ENCODE measurements around the gene FBN2.
A peak's percentile ranks its signal among the peaks of the same experiment; 100 is the strongest.

The FBN2 gene

DNA sequence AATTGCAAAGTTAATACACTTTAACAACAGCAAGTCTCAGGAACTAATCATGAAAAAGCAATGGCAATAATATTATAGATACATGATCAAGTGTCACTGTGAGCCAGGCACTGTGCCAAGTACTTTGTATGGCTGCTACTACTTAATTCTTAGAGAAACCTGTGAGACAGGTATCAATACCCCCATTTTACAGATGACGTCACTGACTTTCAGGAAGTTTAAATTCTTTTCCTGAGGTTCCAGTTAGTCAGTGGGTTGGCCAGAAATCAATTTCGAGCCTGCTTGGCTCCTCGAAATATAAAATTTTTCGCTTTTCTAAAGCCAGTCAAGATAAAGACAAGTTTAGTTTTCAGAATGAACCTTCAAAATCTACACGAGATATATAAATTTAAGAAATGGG is 324.2 kb downstream of the FBN2 start:
- TF ChIP-seq, protein P1, sequence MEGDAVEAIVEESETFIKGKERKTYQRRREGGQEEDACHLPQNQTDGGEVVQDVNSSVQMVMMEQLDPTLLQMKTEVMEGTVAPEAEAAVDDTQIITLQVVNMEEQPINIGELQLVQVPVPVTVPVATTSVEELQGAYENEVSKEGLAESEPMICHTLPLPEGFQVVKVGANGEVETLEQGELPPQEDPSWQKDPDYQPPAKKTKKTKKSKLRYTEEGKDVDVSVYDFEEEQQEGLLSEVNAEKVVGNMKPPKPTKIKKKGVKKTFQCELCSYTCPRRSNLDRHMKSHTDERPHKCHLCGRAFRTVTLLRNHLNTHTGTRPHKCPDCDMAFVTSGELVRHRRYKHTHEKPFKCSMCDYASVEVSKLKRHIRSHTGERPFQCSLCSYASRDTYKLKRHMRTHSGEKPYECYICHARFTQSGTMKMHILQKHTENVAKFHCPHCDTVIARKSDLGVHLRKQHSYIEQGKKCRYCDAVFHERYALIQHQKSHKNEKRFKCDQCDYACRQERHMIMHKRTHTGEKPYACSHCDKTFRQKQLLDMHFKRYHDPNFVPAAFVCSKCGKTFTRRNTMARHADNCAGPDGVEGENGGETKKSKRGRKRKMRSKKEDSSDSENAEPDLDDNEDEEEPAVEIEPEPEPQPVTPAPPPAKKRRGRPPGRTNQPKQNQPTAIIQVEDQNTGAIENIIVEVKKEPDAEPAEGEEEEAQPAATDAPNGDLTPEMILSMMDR (IDR thresholded peaks at IDR 0.05; ENCODE audit: low read depth, low read length): no peak
- Histone ChIP-seq H3K9me3 (ENCODE audit: severe bottlenecking) (no peaks in the 10 kb centered on the region), H3K27me3 (ENCODE audit: insufficient read depth, low read depth, severe bottlenecking) (no peaks in the 10 kb centered on the region), H3K27ac (no peak overlapping the region), H3K4me3 (ENCODE audit: low read depth, low read length) (no peak overlapping the region), H3K36me3 (no peaks in the 10 kb centered on the region)
- no peak for DNase-seq

DNA sequence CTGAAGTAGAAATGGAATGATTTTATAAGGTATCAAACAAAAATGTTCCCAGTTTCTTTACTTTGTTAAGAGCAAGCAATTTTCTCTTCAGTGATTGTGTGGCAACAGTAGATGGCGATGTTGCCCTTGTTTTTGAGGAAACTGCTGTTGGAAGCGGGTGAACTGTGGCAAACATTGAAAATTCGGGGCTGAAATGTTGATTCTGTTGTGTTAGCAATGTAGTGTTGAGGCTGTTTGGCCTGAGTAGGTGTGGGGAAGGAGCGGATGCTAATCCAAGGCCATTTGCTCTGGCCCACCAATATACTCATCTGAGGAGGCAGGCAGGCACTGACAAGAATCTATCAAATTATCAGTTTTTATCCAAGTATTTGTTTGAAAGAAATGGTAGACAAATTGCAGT is 324.7 kb downstream of the FBN2 start:
- TF ChIP-seq, protein P1 (IDR thresholded peaks at IDR 0.05; ENCODE audit: low read depth, low read length): peak; percentile 59
- Histone ChIP-seq H3K27ac (no peak overlapping the region), H3K4me3 (ENCODE audit: low read depth, low read length) (no peak overlapping the region), H3K27me3 (ENCODE audit: insufficient read depth, low read depth, severe bottlenecking) (no peaks in the 10 kb centered on the region), H3K9me3 (ENCODE audit: severe bottlenecking) (no peaks in the 10 kb centered on the region), H3K36me3 (no peaks in the 10 kb centered on the region)
- DNase-seq: peak; percentile 56

DNA sequence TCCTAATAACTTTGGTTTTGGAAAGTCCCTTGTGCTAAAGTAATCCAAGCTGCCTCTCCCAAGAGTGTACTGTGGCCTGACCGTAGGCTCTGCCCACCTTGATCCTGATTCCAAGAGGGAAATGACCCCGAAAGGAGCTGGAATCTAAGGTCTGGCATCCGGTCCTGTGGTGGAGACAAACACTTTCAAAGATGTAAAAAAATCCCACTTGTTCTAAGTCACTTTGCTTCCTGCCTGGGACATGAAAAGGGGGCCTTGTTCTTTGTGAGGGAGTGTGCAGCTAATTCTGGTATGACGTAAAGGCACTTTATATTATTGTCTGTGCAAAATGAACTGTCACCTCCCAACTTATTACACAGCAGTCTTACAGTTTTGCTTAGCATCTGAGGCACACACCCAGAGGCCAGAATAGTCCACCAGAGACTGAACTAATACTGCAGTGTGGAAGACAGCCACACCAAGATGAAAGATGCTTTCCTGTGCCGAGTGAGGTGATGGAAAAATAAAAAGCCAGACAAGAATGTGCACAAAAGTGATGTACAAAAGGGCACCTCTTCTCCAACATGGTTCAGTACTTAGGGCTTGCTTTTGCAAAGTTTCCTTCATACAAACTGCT is 325.7 kb downstream of the FBN2 start:
- no peaks in the 10 kb centered on the region for H3K27me3 ChIP-seq (ENCODE audit: insufficient read depth, low read depth, severe bottlenecking)
- H3K9me3 ChIP-seq (ENCODE audit: severe bottlenecking): no peaks in the 10 kb centered on the region
- no peaks in the 10 kb centered on the region for H3K36me3 ChIP-seq
- DNase-seq: no peak
- H3K4me3 ChIP-seq (ENCODE audit: low read depth, low read length): no peak overlapping the region
- no peak overlapping the region for H3K27ac ChIP-seq
- TF ChIP-seq, protein P1 (IDR thresholded peaks at IDR 0.05; ENCODE audit: low read depth, low read length): no peak

DNA sequence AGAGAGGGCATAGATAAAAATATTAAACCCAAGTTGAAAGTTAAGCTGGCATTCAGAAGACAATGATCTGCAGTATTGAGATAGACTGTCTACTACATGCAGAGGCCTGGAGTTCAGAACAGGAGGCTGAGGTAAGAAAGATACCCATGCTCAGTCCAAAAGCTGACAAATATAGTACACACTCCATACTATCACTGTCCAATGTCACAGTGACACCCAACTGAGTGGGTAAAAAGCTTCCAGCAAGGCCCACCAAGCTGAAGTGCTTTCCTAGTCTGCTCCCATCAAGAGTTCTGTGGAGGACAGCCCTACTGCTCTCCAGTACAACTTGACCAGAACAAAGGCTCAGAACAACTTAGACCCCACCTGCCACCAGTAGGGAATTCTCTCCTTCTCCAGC is 329.6 kb downstream of the FBN2 start:
- no peaks in the 10 kb centered on the region for H3K36me3 ChIP-seq
- TF ChIP-seq, protein P1 (IDR thresholded peaks at IDR 0.05; ENCODE audit: low read depth, low read length): no peak
- no peak overlapping the region for H3K4me3 ChIP-seq (ENCODE audit: low read depth, low read length)

More for the DNA sequence above, 329.6 kb downstream of the FBN2 start:
- no peaks in the 10 kb centered on the region for H3K27me3 ChIP-seq (ENCODE audit: insufficient read depth, low read depth, severe bottlenecking)
- H3K27ac ChIP-seq: no peak overlapping the region
- no peak for DNase-seq
- H3K9me3 ChIP-seq (ENCODE audit: severe bottlenecking): no peaks in the 10 kb centered on the region

All from WERI-Rb-1 (cell line).